Astrocyte of the spinal cord (primary cell): ENCODE measurements around the gene TRIM34.

ENCODE experiments used
- DNase-seq: peaks from one replicate; pipeline ENCODE4 v3.0.0; 2011; ENCODE audit warnings: low read depth, low spot score
- H3K4me3 ChIP-seq: 2 replicates; pipeline ENCODE4 v1.5.1; 2011; ENCODE audit warnings: low read depth, mild to moderate bottlenecking, low read length, moderate library complexity
- in situ Hi-C: cut with HindIII; loops from 2 replicates; pipeline ENCODE4 v1.10.0; 2017; ENCODE audit warnings: low sequenced_read_pairs
- TF ChIP-seq, protein P1 (sequence below): IDR thresholded peaks from 2 replicates; pipeline ENCODE4 v1.5.1; 2012; ENCODE audit warnings: low read depth, mild to moderate bottlenecking, low read length, inconsistent platforms

Gene TRIM34

DNA sequence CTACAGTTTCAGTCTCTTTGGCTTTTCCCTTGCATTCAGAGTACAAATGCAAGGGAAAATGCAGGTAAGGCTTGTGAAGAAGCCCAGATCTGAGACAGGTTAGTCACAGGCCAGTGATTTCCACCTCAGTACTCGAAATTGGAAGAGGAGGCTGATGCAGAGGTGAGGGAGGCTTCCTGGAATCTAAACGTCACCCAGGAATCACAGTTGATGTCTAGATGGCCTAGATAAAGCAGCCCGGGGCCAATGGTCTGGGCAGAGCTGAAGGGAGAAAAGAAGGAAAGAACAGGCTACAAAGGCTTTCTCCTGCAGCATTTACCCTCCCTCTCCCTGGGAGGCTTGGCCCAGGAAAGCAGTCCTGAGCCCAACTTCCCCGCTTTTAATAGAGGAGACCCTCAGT is 19.9 kb upstream of the TRIM34 start:
- DNase-seq, result no peak
- in situ Hi-C loops, result no loop called here
- H3K4me3 ChIP-seq, result no peak overlapping the region
- TF ChIP-seq, protein P1, sequence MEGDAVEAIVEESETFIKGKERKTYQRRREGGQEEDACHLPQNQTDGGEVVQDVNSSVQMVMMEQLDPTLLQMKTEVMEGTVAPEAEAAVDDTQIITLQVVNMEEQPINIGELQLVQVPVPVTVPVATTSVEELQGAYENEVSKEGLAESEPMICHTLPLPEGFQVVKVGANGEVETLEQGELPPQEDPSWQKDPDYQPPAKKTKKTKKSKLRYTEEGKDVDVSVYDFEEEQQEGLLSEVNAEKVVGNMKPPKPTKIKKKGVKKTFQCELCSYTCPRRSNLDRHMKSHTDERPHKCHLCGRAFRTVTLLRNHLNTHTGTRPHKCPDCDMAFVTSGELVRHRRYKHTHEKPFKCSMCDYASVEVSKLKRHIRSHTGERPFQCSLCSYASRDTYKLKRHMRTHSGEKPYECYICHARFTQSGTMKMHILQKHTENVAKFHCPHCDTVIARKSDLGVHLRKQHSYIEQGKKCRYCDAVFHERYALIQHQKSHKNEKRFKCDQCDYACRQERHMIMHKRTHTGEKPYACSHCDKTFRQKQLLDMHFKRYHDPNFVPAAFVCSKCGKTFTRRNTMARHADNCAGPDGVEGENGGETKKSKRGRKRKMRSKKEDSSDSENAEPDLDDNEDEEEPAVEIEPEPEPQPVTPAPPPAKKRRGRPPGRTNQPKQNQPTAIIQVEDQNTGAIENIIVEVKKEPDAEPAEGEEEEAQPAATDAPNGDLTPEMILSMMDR, result no peak

DNA sequence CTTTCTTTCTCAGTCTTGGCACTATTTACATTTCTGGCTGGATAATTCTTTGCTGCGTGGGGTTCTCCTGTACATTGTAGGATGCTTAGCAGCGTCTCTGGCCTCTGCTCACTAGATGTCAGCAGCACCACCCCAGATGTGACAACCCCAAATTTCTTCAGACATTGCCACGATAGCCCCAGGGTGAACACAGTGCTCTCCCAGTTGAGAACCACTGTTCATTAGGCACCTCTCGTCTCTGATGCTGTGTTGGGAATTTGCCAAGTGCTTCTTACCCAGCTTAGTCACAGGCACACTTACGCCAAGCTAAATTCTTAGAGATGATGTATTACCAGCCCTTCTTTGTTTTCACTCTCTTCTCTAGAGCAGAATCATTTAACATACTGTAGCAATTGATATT is 19.0 kb upstream of the TRIM34 start:
- peak; percentile 83 for DNase-seq
- TF ChIP-seq, protein P1, result peak; percentile 20
- in situ Hi-C loops, result no loop called here
- no peak overlapping the region for H3K4me3 ChIP-seq

DNA sequence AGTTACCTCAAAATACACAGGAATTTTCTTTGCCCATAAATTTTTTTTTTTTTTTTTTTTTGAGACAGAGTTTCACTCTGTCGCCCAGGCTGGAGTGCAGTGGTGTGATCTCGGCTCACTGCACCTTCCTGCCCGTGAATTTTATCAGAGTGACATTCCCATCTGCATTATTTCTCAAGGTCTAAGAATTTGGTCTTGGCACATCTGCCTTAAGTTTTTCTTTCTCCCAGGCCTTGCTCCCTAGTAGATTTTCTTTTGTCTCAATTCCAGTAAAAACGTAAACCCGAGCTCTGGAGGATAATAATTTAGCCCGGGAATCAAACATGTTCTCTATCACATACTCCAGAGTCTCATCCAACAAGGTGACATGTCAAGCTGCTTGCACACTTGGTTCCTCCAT is 16.0 kb upstream of the TRIM34 start:
- H3K4me3 ChIP-seq, result no peak overlapping the region
- DNase-seq, result no peak
- TF ChIP-seq, protein P1, result no peak
- in situ Hi-C loops, result no loop called here

DNA sequence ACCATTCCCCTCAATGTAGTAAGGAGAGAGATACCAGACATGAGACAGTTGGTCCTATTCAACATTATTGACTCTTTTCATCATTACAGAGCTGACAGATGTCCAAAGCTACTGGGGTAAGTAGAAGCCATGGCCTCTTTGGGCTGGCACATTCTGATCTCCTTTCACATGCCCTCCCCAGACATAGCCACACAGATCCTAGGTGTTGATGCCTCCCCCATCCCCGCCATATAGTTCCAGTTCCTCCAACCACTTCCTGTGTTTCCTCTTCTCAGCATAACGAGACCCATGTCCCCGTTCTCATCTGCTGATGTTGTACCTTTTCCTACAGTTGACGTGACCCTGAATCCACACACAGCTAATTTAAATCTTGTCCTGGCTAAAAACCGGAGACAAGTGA is 14.4 kb upstream of the TRIM34 start:
- TF ChIP-seq, protein P1, result no peak
- in situ Hi-C loops, result no loop called here
- no peak for DNase-seq
- no peak overlapping the region for H3K4me3 ChIP-seq

DNA sequence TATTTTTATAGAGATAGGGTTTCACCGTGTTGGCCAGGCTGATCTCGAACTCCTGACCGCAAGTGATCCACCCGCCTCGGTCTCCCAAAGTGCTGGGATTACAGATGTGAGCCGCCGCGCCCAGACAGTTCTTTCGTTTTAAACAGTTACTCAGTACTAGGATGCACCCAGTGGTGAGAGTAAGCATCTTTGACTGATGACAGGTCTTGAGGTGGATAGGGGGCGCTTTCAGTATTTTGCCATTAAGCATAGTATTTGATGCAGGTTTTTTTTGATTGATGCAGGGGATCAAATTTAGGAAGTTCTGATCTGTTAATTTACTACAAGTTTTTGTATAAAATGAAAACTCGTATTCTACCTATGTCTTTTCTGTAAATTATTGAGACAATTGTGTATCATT is 13.2 kb upstream of the TRIM34 start:
- TF ChIP-seq, protein P1, result no peak
- DNase-seq, result no peak
- H3K4me3 ChIP-seq, result no peak overlapping the region
- in situ Hi-C loops, result no loop called here

DNA sequence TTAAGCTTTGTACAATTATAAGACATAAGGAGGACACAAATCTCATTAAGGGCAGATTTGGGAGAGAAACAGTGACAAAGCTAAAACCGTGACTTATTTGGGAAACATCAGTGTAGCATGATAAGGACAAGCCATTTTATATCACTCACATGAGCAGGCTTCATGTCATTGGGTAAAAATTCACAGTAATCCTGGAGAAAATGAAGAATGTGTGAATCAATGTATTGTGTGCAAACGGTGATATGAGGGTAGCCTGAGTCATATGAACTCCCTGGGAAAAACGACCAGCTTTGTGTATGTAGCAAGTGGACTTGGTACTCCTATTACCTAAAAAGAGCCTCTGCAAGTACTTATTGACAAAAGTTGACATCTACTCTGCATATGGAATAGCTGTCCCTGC is 6.0 kb upstream of the TRIM34 start:
- peak; percentile 64 for DNase-seq
- H3K4me3 ChIP-seq, result no peak overlapping the region
- TF ChIP-seq, protein P1, result no peak
- in situ Hi-C loops, result no loop called here
